HepG2 (cell line): ENCODE results near the gene KRABD2.

Experiments used
- ATAC-seq: fragments of 200-7000 bp; cut with Tn5 transposase; 3 replicates; pipeline ENCODE4 v1.9.1; 2020; ENCODE audit warnings: mild to moderate bottlenecking, moderate library complexity
- BruUV-seq: library from RNA; stranded (reverse); fragments of 400-500 nt; replicated peaks from 2 replicates; lab custom pipeline; 2021; lab: Mats Ljungman, UMichigan
- CTCF ChIA-PET: fragments of 300-600 bp; formaldehyde crosslinking; extraction: SDS; loops from one replicate; lab custom pipeline; 2021; ENCODE audit warnings: low total read pairs, inconsistent platforms, low intra/inter-chr PET ratio; lab: Yijun Ruan, JAX
- POLR2A ChIA-PET: fragments of 350-600 bp; sonication (Branson Sonifier 250); formaldehyde crosslinking; loops from one replicate; lab custom pipeline; 2020; ENCODE audit warnings: antibody characterized with exemption, inconsistent platforms; lab: Yijun Ruan, JAX
- DNase-seq: peaks from one replicate; pipeline ENCODE4 v3.0.0-alpha.2; 2015; ENCODE audit warnings: low spot score
- FAIRE-seq: peaks from 3 replicates; lab custom pipeline; 2011; peaks lifted over from hg19 to GRCh38; lab: Jason Lieb, UNC
- H2AFZ ChIP-seq: one replicate; pipeline ENCODE4 v1.6.1; 2011; ENCODE audit warnings: low read length, inconsistent platforms
- H3K27ac ChIP-seq: fragments of 300-600 bp; 3 replicates; pipeline ENCODE4 v1.8.0; 2011; ENCODE audit warnings: mixed run types, mild to moderate bottlenecking, mixed read lengths, low read length, inconsistent platforms; ENCODE audit not compliant: insufficient read depth; ENCODE audit errors: extremely low read length
- H3K27me3 ChIP-seq, 2 experiments: fragments of 200-600 bp in 1 of 2; 2 replicates in 1 of 2; 3 replicates in 1 of 2; pipeline versions ENCODE4 v1.6.0 to v1.8.0; 2011; ENCODE audit warnings: low read length in 2 of 2, mild to moderate bottlenecking in 2 of 2, moderate library complexity in 2 of 2, inconsistent platforms in 1 of 2; ENCODE audit not compliant: insufficient read depth in 2 of 2, control insufficient read depth in 1 of 2
- H3K36me3 ChIP-seq, 2 experiments: fragments of 200-600 bp in 1 of 2; replicated peaks in 1 of 2; 2 replicates in 1 of 2; 3 replicates in 1 of 2; pipeline versions ENCODE4 v1.5.1 to v1.8.0; 2011; ENCODE audit warnings: low read length in 2 of 2, inconsistent platforms in 1 of 2; ENCODE audit not compliant: insufficient read depth in 2 of 2, control insufficient read depth in 1 of 2
- H3K4me1 ChIP-seq: 2 replicates; pipeline ENCODE4 v1.5.1; 2012; ENCODE audit warnings: low read length, inconsistent platforms; ENCODE audit not compliant: insufficient read depth
- H3K4me2 ChIP-seq: 2 replicates; pipeline ENCODE4 v1.6.0; 2011; ENCODE audit warnings: low read depth, low read length, inconsistent platforms
- H3K4me3 ChIP-seq, 3 experiments: fragments of 200-600 bp in 1 of 3; sonication (generic), shearing (Covaris generic) in 1 of 3; replicated peaks in 1 of 3; 2 replicates each; pipeline ENCODE4 v1.5.1; 2011 to 2016; ENCODE audit warnings: low read length in 3 of 3, inconsistent platforms in 2 of 3, low read depth in 2 of 3, mild to moderate bottlenecking in 2 of 3, control low read depth in 1 of 3, mixed read lengths in 1 of 3; ENCODE audit not compliant: insufficient read depth in 1 of 3
- H3K79me2 ChIP-seq: one replicate; pipeline ENCODE4 v1.6.1; 2011; ENCODE audit warnings: low read length, inconsistent platforms; ENCODE audit not compliant: insufficient read depth
- H3K9ac ChIP-seq: 2 replicates; pipeline ENCODE4 v1.6.0; 2011; ENCODE audit warnings: mild to moderate bottlenecking, low read depth, low read length, inconsistent platforms; ENCODE audit not compliant: insufficient read depth
- H3K9me3 ChIP-seq: 2 replicates; pipeline ENCODE4 v1.5.1; 2012; ENCODE audit warnings: mild to moderate bottlenecking, low read length
- H4K20me1 ChIP-seq: 2 replicates; pipeline ENCODE4 v1.6.0; 2011; ENCODE audit warnings: inconsistent platforms, mild to moderate bottlenecking, low read length, moderate library complexity; ENCODE audit not compliant: insufficient read depth
- PPARG ChIP-seq: conservative IDR thresholded peaks from 2 replicates; pipeline ENCODE4 v1.6.1; 2016; ENCODE audit warnings: missing biosample characterization, missing genetic modification reagents
- STAT5B ChIP-seq: sonication (generic); formaldehyde crosslinking; IDR thresholded peaks from 2 replicates; pipeline ENCODE4 v1.4.0; 2020; ENCODE audit warnings: missing genetic modification reagents
- WGBS: methylation state at CpG from one replicate; pipeline ENCODE4 v1.1.6; 2017; ENCODE audit warnings: low lambda C conversion rate; 5-methylcytosine and 5-hydroxymethylcytosine counted together
- in situ Hi-C: cut with HindIII; loops from 2 replicates; pipeline ENCODE4 v1.10.0; 2017; ENCODE audit warnings: low pct_unique_long_range_greater_than_20kb; ENCODE audit not compliant: extremely low pct_ligation_motif_present
- intact Hi-C: fragments of 100-400 bp; cut with micrococcal nuclease; formaldehyde crosslinking; loops from one replicate; pipeline ENCODE4 v1.10.0; 2022; ENCODE audit not compliant: unreplicated experiment
- TF ChIP-seq, protein P1 (sequence below): sonication (generic); formaldehyde crosslinking; IDR thresholded peaks from 2 replicates; pipeline ENCODE4 v1.4.0; 2020; ENCODE audit warnings: missing genetic modification reagents

The KRABD2 gene

DNA sequence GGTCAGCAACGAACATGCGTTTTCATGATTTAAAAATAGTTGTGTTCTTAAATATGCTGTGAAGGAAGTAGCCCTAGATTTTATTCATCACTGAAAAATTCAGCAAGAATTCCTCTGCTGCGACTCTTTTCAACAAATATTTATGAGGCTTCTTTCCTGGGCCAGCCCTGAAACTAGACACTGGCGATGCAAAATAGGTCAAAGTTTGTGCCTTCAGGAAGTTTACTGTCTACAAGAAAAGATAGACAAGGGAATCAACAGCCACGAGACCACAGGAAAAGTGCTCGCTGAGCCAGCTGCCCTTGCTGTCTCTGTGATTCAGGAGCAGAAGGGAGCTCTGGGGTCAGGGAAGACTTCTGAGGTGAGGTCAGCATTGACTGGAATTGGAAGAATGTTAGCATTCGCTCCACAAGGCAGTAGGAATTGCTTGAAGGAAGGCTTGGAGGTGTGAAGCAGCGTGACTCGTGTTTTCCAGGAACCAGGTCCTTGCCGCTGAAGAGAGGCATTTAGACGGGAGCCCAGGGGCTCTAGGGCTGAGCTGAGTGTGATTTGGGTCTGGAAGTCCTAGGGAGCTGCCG lies 8.4 kb upstream of the KRABD2 start:
- no peaks in the 10 kb centered on the region for H3K9me3 ChIP-seq
- peak overlapping the region in 1 of 3 experiments; percentile 90; a peak in 2 of 6 replicates for H3K4me3 ChIP-seq
- H2AFZ ChIP-seq: no peak overlapping the region
- WGBS: 46% methylated on average over 12 of the region's 12 CpGs
- no peaks in the 10 kb centered on the region; a peak in 1 of 5 replicates for H3K27me3 ChIP-seq
- ChIA-PET POLR2A (interaction anchor here (1.7 kb wide), 1 partner anchor 8 kb away, joined by 5 read pairs; the partner anchor contains the start of gene KRABD2), CTCF (no interaction called here)
- H3K4me1 ChIP-seq: peaks cover 37% of the 10 kb centered on the region
- intact Hi-C loops: loop anchor here (10.0 kb wide), 1 partner anchor 50 kb away; the partner anchor contains the start of gene NDEL1
- DNase-seq (no peak), ATAC-seq (no peak), FAIRE-seq (no peak)
- no TSS peak for BruUV-seq
- TF ChIP-seq PPARG: peak; percentile 67; the same call in 1 of the 2 replicates
- TF ChIP-seq STAT5B (CRISPR knock-in tag): no peak
- TF ChIP-seq, protein P1, sequence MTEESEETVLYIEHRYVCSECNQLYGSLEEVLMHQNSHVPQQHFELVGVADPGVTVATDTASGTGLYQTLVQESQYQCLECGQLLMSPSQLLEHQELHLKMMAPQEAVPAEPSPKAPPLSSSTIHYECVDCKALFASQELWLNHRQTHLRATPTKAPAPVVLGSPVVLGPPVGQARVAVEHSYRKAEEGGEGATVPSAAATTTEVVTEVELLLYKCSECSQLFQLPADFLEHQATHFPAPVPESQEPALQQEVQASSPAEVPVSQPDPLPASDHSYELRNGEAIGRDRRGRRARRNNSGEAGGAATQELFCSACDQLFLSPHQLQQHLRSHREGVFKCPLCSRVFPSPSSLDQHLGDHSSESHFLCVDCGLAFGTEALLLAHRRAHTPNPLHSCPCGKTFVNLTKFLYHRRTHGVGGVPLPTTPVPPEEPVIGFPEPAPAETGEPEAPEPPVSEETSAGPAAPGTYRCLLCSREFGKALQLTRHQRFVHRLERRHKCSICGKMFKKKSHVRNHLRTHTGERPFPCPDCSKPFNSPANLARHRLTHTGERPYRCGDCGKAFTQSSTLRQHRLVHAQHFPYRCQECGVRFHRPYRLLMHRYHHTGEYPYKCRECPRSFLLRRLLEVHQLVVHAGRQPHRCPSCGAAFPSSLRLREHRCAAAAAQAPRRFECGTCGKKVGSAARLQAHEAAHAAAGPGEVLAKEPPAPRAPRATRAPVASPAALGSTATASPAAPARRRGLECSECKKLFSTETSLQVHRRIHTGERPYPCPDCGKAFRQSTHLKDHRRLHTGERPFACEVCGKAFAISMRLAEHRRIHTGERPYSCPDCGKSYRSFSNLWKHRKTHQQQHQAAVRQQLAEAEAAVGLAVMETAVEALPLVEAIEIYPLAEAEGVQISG: 0 out of 2 replicates have a peak, but pooled peaks have one; percentile 9
- 0 out of 2 replicates have a peak overlapping the region, but pooled peaks have one; percentile 80 for H3K9ac ChIP-seq
- H3K27ac ChIP-seq: no peak overlapping the region
- H3K79me2 ChIP-seq: peaks cover 30% of the 10 kb centered on the region
- H4K20me1 ChIP-seq: peaks cover 24% of the 10 kb centered on the region
- peak overlapping the region; percentile 81 for H3K4me2 ChIP-seq
- H3K36me3 ChIP-seq: peaks cover 8 to 15% of the 10 kb centered on the region in 2 experiments; a peak in 4 of 5 replicates
- in situ Hi-C loops: no loop called here
